Right atrium auricular region (tissue), 2 donors: ENCODE results near the gene MS4A14. TPM values are rescaled to one million over a fixed set of nuclear protein-coding genes. Genes with fewer than 3 reads are reported as not detected.

Experiments used
- DNase-seq: peaks from one replicate; pipeline ENCODE4 v3.0.0-alpha.2; 2019; ENCODE audit warnings: low spot score
- H3K27ac ChIP-seq, 2 donors: fragments of 200-600 bp; sonication (generic); 1 replicate in 1 of 2; 2 replicates in 1 of 2; pipeline ENCODE4 v1.5.1; 2016 to 2019
- H3K27me3 ChIP-seq, 2 donors: fragments of 200-600 bp; sonication (generic); one replicate each; pipeline versions ENCODE4 v1.5.1 to v1.6.0; 2017 to 2019
- H3K36me3 ChIP-seq: fragments of 200-600 bp; sonication (generic); one replicate; pipeline ENCODE4 v1.5.1; 2016
- H3K4me1 ChIP-seq, 2 donors: fragments of 200-600 bp; sonication (generic); one replicate each; pipeline versions ENCODE4 v1.5.1 to v1.6.0; 2017 to 2019
- H3K4me3 ChIP-seq, 2 donors: fragments of 200-600 bp; sonication (generic); 1 replicate in 1 of 2; 2 replicates in 1 of 2; pipeline ENCODE4 v1.5.1; 2017 to 2019; ENCODE audit warnings: mild to moderate bottlenecking in 1 of 2, moderate library complexity in 1 of 2
- H3K9me3 ChIP-seq, 2 donors: fragments of 200-600 bp; sonication (generic); one replicate each; pipeline ENCODE4 v1.5.1; 2019
- CTCF ChIP-seq, 2 donors: fragments of 200-600 bp; sonication (generic); IDR thresholded peaks; one replicate each; pipeline ENCODE4 v1.5.1; 2019; ENCODE audit warnings: antibody characterized with exemption in 2 of 2
- total RNA-seq, 2 donors: library from RNA; depleted of rRNA; stranded (reverse); fragments of >200 nt; gene quantifications; one replicate each; pipeline ENCODE4 v1.1.0, GENCODE V29; 2016

The MS4A14 gene
- total RNA-seq, 2 donors from 2014 or later, result 0.48 to 0.94 TPM

DNA sequence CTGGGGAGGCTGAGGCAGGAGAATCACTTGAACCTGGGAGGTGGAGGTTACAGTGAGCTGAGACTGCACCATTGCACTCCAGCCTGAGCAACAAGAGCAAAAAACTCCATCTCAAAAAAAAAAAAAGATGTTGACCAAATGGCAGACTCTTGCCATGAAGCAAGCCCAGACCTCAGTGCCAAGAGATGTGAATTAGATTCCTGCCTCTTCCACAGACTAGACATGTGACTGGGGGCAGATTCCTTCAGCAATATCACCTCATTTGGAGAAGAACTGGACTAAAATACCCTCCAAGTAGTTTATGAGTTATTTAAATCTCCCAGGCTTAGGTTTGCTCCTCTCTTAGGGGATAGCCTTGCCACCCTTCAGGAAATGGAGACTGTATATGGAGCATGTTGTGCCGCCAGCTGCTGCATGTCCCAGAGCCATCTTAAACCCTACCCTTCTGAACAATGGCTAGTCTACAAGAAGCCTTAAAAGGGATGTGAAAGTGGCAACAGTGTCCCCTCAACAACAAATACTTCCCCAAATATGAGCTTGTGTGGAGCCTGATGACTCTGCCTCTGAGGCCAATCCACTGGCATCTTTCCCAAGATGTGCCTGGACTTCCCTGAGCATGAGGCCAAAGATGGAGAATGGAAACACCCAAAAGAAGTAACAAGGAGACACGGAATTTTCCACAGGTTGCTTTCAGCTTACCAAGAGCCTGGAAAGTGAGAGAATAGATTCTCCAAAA lies 18.7 kb upstream of the MS4A14 start:
- no peak overlapping the region for H3K4me3 ChIP-seq
- DNase-seq, result peak; percentile 72
- H3K27ac ChIP-seq, result peak overlapping the region in 1 of 2 donors; percentile 7

DNA sequence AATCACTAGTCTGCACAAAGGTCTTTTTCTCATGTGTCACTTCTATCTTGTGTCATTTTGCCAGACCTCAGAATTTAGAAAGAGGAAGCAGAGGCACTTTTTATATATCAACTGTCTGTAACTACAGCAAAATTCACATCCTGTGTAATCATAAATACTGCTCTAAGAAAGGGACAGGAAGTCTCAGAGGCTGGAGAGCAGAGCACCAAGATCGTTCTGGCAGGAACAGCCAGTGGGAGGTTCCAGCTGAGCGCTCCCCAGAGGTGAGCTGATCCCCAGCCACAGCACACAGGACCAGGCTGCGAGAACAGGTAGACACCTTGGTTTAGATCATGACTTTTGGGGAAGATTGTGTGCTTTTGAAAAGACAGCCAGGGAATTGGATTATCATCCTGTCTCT lies 17.9 kb upstream of the MS4A14 start, which contains the start of gene MS4A7:
Gene MS4A7, plus strand, starts transcription at position 179 of the 400 bp plus-strand sequence. CDS start 4,610 bp downstream, outside the sequence.
- Histone ChIP-seq H3K27ac (peak within 1 kb of the TSS; percentile 19 to 31), H3K4me3 (peak within 1 kb of the TSS; percentile 21 to 27)
- no peak for DNase-seq

More for the DNA sequence above, 18.7 kb upstream of the MS4A14 start:
- Histone ChIP-seq H3K27me3 (no peaks in the 10 kb centered on the region), H3K4me1 (no peaks in the 10 kb centered on the region), H3K36me3 (no peaks in the 10 kb centered on the region), H3K9me3 (no peaks in the 10 kb centered on the region)
- TF ChIP-seq CTCF (IDR thresholded peaks at IDR 0.05), result no peak

DNA sequence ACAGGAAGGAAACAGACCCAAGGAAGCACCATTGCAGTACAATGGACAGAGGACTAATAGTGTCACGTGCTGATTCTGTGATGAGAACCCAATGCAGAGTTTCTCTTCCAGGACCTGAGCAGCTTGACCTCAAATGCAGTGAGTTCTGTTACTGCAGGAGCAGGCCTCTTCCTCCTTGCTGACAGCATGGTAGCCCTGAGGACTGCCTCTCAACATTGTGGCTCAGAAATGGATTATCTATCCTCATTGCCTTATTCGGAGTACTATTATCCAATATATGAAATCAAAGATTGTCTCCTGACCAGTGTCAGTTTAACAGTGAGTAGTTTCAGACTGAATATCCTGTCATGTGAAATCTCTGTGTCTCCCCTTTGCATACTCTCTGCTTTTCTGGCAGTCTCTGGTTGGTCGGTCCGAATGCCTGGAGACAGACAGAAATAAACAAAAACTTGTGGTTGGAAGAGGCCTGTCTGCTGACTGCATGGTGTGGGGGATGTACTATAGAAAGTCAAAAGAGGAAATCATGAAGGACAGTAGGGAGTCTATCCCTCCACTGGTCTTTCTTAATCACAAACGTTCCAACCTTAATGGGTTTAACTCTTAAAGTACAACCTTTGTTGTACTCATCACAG lies 6.9 kb upstream of the MS4A14 start:
- Histone ChIP-seq H3K27ac (no peak overlapping the region), H3K9me3 (no peaks in the 10 kb centered on the region), H3K4me3 (no peak overlapping the region), H3K27me3 (no peaks in the 10 kb centered on the region), H3K4me1 (no peaks in the 10 kb centered on the region), H3K36me3 (no peaks in the 10 kb centered on the region)
- no peak for DNase-seq
- no peak for TF ChIP-seq CTCF (IDR thresholded peaks at IDR 0.05)

More for the DNA sequence above, 17.9 kb upstream of the MS4A14 start, which contains the start of gene MS4A7:
- Histone ChIP-seq H3K4me1 (no peaks in the 10 kb centered on the region), H3K27me3 (no peaks in the 10 kb centered on the region), H3K36me3 (no peaks in the 10 kb centered on the region), H3K9me3 (no peaks in the 10 kb centered on the region)
- no peak for TF ChIP-seq CTCF (IDR thresholded peaks at IDR 0.05)

- Histone ChIP-seq H3K9me3 (no peaks in the 10 kb centered on the region), H3K36me3 (no peaks in the 10 kb centered on the region), H3K27me3 (no peaks in the 10 kb centered on the region), H3K4me3 (no peak overlapping the region), H3K4me1 (no peaks in the 10 kb centered on the region), H3K27ac (peak overlapping the region in 1 of 2 donors; percentile 10)
- TF ChIP-seq CTCF (IDR thresholded peaks at IDR 0.05), result no peak
- DNase-seq, result no peak
These were observed 5.8 kb upstream of the MS4A14 start for GRCh38 chr11:60390419-60390818.

- Histone ChIP-seq H3K4me3 (no peak overlapping the region), H3K9me3 (no peaks in the 10 kb centered on the region), H3K4me1 (no peaks in the 10 kb centered on the region), H3K27me3 (no peaks in the 10 kb centered on the region), H3K36me3 (no peaks in the 10 kb centered on the region), H3K27ac (no peak overlapping the region)
- no peak for TF ChIP-seq CTCF (IDR thresholded peaks at IDR 0.05)
- DNase-seq, result no peak
These were observed 3.9 kb upstream of the MS4A14 start for GRCh38 chr11:60392361-60392760.
